Activated CD4-positive, alpha-beta T cell treated with anti-CD3 and anti-CD28 coated beads for 36 hours (primary cell): ENCODE results near the gene ARGLU1. TPM values are rescaled to one million over a fixed set of nuclear protein-coding genes. Genes with fewer than 3 reads are reported as not detected.
"Not testable (repeated sequence)": the region's sequence is repeated elsewhere in the genome, so short reads cannot be mapped to it uniquely, and the experiment has no call there.

ENCODE experiments used
- ATAC-seq: fragments of 200-7000 bp; cut with Tn5 transposase; one replicate; pipeline ENCODE4 v1.10.0; 2021; ENCODE audit warnings: mild to moderate bottlenecking, moderate library complexity
- CTCF ChIA-PET: fragments of 350-600 bp; sonication (Branson Sonifier 250); formaldehyde crosslinking; loops from one replicate; lab custom pipeline; 2021; ENCODE audit warnings: antibody characterized with exemption; lab: Charles Lee
- POLR2A ChIA-PET: fragments of 350-600 bp; sonication (Branson Sonifier 250); formaldehyde crosslinking; loops from one replicate; lab custom pipeline; 2021; ENCODE audit warnings: antibody characterized with exemption, inconsistent platforms; lab: Charles Lee
- DNase-seq: peaks from one replicate; pipeline ENCODE4 v3.0.0-alpha.2; 2020
- H3K27ac Mint-ChIP-seq: one replicate; pipeline ENCODE4 v1.8.0; 2021; ENCODE audit warnings: mixed read lengths
- H3K27me3 Mint-ChIP-seq: one replicate; pipeline ENCODE4 v1.8.0; 2021; ENCODE audit warnings: mixed read lengths
- H3K36me3 Mint-ChIP-seq: one replicate; pipeline ENCODE4 v1.8.0; 2021; ENCODE audit warnings: low read depth, mixed read lengths
- H3K4me1 Mint-ChIP-seq: one replicate; pipeline ENCODE4 v1.8.0; 2021; ENCODE audit warnings: mixed read lengths
- H3K4me3 Mint-ChIP-seq: one replicate; pipeline ENCODE4 v1.8.0; 2021; ENCODE audit warnings: mild to moderate bottlenecking, moderate library complexity, mixed read lengths
- H3K9me3 Mint-ChIP-seq: one replicate; pipeline ENCODE4 v1.8.0; 2021; ENCODE audit warnings: low read depth, mixed read lengths
- intact Hi-C, 2 experiments: fragments of 100-400 bp; cut with DNase I in 1 of 2; cut with micrococcal nuclease in 1 of 2; formaldehyde crosslinking; loops; one replicate each; pipeline versions ENCODE4 v1.14.2 to v1.15.1; 2022 to 2024; cut with DNase I, micrococcal nuclease
- total RNA-seq, 2 experiments: library from RNA; stranded (reverse); gene quantifications; one replicate each; pipeline ENCODE4 v1.2.3, GENCODE V29; 2021

ARGLU1 gene
- total RNA-seq: 10 to 100 TPM; 68.8 to 94.2 TPM

DNA sequence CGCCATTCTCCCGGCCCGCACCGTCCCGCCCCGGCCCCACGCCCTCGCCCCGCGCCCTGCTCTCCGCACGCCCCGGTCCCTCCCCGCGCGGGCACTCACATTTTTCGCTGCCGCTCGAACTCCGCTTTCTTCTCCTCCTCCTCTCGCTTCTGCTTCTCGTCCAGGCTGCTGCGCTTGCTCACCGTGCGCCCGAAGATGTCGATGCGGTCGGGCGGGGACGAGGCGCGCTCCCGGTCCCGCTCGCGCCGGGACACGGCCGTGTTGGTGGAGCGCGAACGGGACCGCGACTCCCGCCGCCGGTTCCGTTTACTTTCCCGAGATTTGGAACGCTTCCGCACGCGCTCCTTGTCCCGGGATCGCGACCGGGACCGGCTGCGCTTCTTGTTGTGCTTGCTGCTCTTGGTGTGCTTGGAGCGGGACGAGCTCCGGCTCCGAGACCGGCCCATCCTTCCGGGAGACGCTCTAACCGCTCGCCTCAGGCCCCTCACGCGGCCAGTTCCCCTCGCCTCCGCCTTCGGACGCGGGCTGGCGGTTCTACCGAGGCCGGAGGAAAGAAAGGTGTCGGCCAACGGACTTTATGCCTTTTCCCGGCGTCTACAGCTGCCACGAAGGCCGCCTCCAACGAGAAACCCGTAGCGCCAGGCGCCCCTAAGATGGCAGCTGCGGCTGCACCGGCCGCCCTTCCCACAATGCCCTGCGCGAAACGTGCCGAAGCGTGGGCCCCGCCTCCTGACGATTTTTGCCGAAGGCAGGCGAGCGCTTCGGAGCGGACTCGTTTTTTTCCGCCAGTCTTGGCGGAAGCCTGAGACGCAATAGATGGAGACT lies at the start of gene ARGLU1:
Gene ARGLU1 (minus strand): TSS at position 664 of the 825 bp plus-strand sequence. CDS start 218 bp downstream, at position 446.
- ChIA-PET CTCF (interaction anchor here (1.2 to 5.3 kb wide), 2 partner anchors 25 to 32 kb away, joined by 4 to 36 read pairs; partner anchors contain the start of gene EFNB2), POLR2A (no interaction called here)
- H3K9me3 Mint-ChIP-seq: no peaks in the 10 kb centered on the region
- H3K4me3 Mint-ChIP-seq: peak within 1 kb of the TSS; percentile 97
- no peaks in the 10 kb centered on the region for H3K27me3 Mint-ChIP-seq
- ATAC-seq: peak; percentile 88
- H3K4me1 Mint-ChIP-seq: peaks cover 39% of the 10 kb centered on the region
- peak; percentile 97 for DNase-seq
- intact Hi-C loops: loop anchor here (1.0 to 5.0 kb wide), 3 partner anchors 32 to 1650 kb away; partner anchors contain the start of genes EFNB2 (in 2 of the 2), ABHD13 (in 1 of the 2) and LIG4 (in 1 of the 2)
- peak within 1 kb of the TSS; percentile 92 for H3K27ac Mint-ChIP-seq
- peaks cover 23% of the 10 kb centered on the region for H3K36me3 Mint-ChIP-seq

- H3K4me1 Mint-ChIP-seq: no peaks in the 10 kb centered on the region
- no peaks in the 10 kb centered on the region for H3K36me3 Mint-ChIP-seq
- DNase-seq (no peak), ATAC-seq (no peak)
- H3K27me3 Mint-ChIP-seq: peaks cover 9% of the 10 kb centered on the region
- H3K27ac Mint-ChIP-seq: no peak overlapping the region
- ChIA-PET CTCF (interaction anchor here (1.3 kb wide), 1 partner anchor 11 kb away, joined by 3 read pairs; no protein-coding TSS in a partner anchor), POLR2A (no interaction called here)
- intact Hi-C loops: no loop called here
- H3K4me3 Mint-ChIP-seq: no peak overlapping the region
- no peaks in the 10 kb centered on the region for H3K9me3 Mint-ChIP-seq
These were observed 49.6 kb upstream of the ARGLU1 start for GRCh38 chr13:106617561-106617960.

DNA sequence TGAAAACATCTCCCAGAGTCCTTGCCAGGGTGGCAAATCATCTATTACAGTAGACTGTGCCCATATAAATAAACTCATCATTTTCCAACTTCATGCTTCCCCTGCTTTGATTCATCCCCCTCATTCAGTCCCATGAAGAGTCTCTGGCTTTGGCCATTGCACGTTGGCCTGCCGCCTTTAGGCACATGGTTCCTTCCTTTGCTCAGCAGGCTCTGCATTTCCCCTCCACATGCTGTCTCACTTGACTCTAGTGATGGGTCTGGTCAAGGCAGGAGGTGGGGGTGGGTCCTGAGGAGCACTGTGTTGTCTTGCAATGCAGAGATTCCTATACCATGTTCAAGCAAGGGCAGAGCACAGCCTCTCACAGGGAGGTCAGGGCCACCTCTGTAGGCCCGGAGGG lies 48.8 kb upstream of the ARGLU1 start:
- POLR2A ChIA-PET: no interaction called here
- no peak for DNase-seq
- no peaks in the 10 kb centered on the region for H3K9me3 Mint-ChIP-seq
- no peaks in the 10 kb centered on the region for H3K4me1 Mint-ChIP-seq
- intact Hi-C loops: no loop called here
- H3K27ac Mint-ChIP-seq: no peak overlapping the region
- no peak overlapping the region for H3K4me3 Mint-ChIP-seq
- CTCF ChIA-PET: no interaction called here
- H3K27me3 Mint-ChIP-seq: peaks cover 9% of the 10 kb centered on the region
- no peak for ATAC-seq
- no peaks in the 10 kb centered on the region for H3K36me3 Mint-ChIP-seq

- POLR2A ChIA-PET: no interaction called here
- Mint-ChIP-seq H3K36me3 (no peaks in the 10 kb centered on the region), H3K9me3 (no peaks in the 10 kb centered on the region), H3K27ac (no peak overlapping the region), H3K4me3 (no peak overlapping the region), H3K4me1 (no peaks in the 10 kb centered on the region), H3K27me3 (peaks cover 9% of the 10 kb centered on the region)
- intact Hi-C loops: no loop called here
- no peak for ATAC-seq
- DNase-seq: no peak
- CTCF ChIA-PET: no interaction called here
These were observed 46.9 kb upstream of the ARGLU1 start for GRCh38 chr13:106614874-106615273.

GRCh38 chr13:106612688-106613087 lies 44.8 kb upstream of the ARGLU1 start:
- Mint-ChIP-seq H3K27me3 (peaks cover 17% of the 10 kb centered on the region), H3K4me1 (no peaks in the 10 kb centered on the region), H3K27ac (no peak overlapping the region), H3K9me3 (no peaks in the 10 kb centered on the region), H3K4me3 (no peak overlapping the region), H3K36me3 (no peaks in the 10 kb centered on the region)
- intact Hi-C loops: no loop called here
- ChIA-PET CTCF (interaction anchor here (0.6 kb wide), 1 partner anchor 11 kb away, joined by 3 read pairs; no protein-coding TSS in a partner anchor), POLR2A (no interaction called here)
- DNase-seq (no peak), ATAC-seq (no peak)

- Mint-ChIP-seq H3K4me3 (no peak overlapping the region), H3K27ac (no peak overlapping the region), H3K27me3 (peaks cover 24% of the 10 kb centered on the region), H3K4me1 (no peaks in the 10 kb centered on the region), H3K36me3 (no peaks in the 10 kb centered on the region), H3K9me3 (peaks cover 2% of the 10 kb centered on the region)
- ATAC-seq: no peak
- DNase-seq: no peak
- POLR2A ChIA-PET: no interaction called here
- CTCF ChIA-PET: interaction anchor here (0.8 kb wide), 1 partner anchor 10 kb away, joined by 3 read pairs; no protein-coding TSS in a partner anchor
- intact Hi-C loops: no loop called here
These were observed 42.5 kb upstream of the ARGLU1 start for GRCh38 chr13:106610486-106610885.

DNA sequence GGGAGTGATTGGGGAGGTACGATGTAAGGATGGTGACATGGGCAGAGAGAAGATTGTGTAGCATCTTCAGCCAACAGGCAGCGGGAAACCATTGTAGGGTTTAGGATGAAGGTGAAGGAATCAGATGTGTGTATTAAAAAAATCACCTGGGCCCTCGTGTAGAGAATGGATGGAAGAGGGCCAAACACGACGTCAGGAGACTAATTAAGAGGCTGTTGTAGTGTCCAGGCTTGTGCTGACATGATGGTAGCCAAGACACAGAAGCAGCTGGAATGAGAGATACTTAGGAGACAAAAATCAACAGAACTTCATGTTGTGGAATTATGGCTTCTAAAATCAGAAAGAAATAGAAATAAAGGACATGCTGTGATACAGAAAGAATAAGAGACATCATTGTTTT lies 41.2 kb upstream of the ARGLU1 start:
- DNase-seq (no peak), ATAC-seq (no peak)
- POLR2A ChIA-PET: no interaction called here
- intact Hi-C loops: no loop called here
- Mint-ChIP-seq H3K27me3 (peaks cover 25% of the 10 kb centered on the region), H3K4me3 (no peak overlapping the region), H3K9me3 (peaks cover 2% of the 10 kb centered on the region), H3K36me3 (no peaks in the 10 kb centered on the region), H3K27ac (no peak overlapping the region), H3K4me1 (no peaks in the 10 kb centered on the region)
- CTCF ChIA-PET: interaction anchor here (1.1 to 1.2 kb wide), 2 partner anchors 11 to 14 kb away, joined by 3 to 6 read pairs; no protein-coding TSS in a partner anchor

- intact Hi-C loops: no loop called here
- ChIA-PET POLR2A (no interaction called here), CTCF (interaction anchor here (1.3 kb wide), 1 partner anchor 18 kb away, joined by 3 read pairs; no protein-coding TSS in a partner anchor)
- Mint-ChIP-seq H3K4me3 (no peak overlapping the region), H3K27ac (no peak overlapping the region), H3K36me3 (no peaks in the 10 kb centered on the region), H3K4me1 (peaks cover 11% of the 10 kb centered on the region), H3K27me3 (peaks cover 9% of the 10 kb centered on the region), H3K9me3 (peaks cover 2% of the 10 kb centered on the region)
- no peak for ATAC-seq
- DNase-seq: no peak
These were observed 35.6 kb upstream of the ARGLU1 start for GRCh38 chr13:106603546-106603945.

- H3K27me3 Mint-ChIP-seq: peaks cover 6% of the 10 kb centered on the region
- CTCF ChIA-PET: interaction anchor here (1.3 kb wide), 1 partner anchor 19 kb away, joined by 3 read pairs; no protein-coding TSS in a partner anchor
- intact Hi-C loops: no loop called here
These were observed 34.2 kb upstream of the ARGLU1 start for GRCh38 chr13:106602178-106602577.

DNA sequence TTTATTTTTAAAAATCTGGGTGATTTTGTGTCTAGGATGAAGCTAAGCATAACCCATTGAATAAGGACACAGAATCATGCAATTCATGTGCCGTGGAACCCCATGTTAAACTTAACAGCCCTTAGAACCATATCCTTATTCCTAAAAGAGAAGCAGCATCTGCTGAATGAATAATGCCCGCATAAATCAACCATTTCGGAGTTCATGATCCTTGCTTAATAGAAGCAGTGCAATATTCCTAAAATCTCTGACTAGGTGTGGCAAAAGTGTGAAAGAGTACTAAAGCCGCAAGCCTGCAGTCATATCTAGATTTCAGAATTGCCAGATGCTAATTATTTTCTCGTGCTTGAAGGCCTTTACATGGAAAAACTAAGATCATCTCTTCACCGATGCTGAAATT lies 33.6 kb upstream of the ARGLU1 start:
- Mint-ChIP-seq H3K27ac (no peak overlapping the region), H3K9me3 (peaks cover 2% of the 10 kb centered on the region), H3K36me3 (no peaks in the 10 kb centered on the region), H3K4me1 (peaks cover 11% of the 10 kb centered on the region), H3K27me3 (peaks cover 6% of the 10 kb centered on the region), H3K4me3 (no peak overlapping the region)
- POLR2A ChIA-PET: no interaction called here
- intact Hi-C loops: no loop called here
- DNase-seq (no peak), ATAC-seq (no peak)
- CTCF ChIA-PET: interaction anchor here (1.3 kb wide), 1 partner anchor 66 kb away, joined by 4 read pairs; the partner anchor contains the start of gene EFNB2

More at GRCh38 chr13:106602178-106602577, 34.2 kb upstream of the ARGLU1 start:
- H3K36me3 Mint-ChIP-seq: no peaks in the 10 kb centered on the region
- ATAC-seq (no peak), DNase-seq (no peak)
- H3K27ac Mint-ChIP-seq: no peak overlapping the region
- peaks cover 2% of the 10 kb centered on the region for H3K9me3 Mint-ChIP-seq
- POLR2A ChIA-PET: no interaction called here
- H3K4me3 Mint-ChIP-seq: no peak overlapping the region
- peaks cover 11% of the 10 kb centered on the region for H3K4me1 Mint-ChIP-seq

GRCh38 chr13:106600798-106601135 lies 32.8 kb upstream of the ARGLU1 start:
- H3K27me3 Mint-ChIP-seq, H3K9me3 Mint-ChIP-seq, ATAC-seq, DNase-seq, intact Hi-C loops, POLR2A ChIA-PET, H3K4me3 Mint-ChIP-seq, H3K27ac Mint-ChIP-seq, H3K36me3 Mint-ChIP-seq: not testable (repeated sequence)
- peaks cover 11% of the 10 kb centered on the region for H3K4me1 Mint-ChIP-seq
- CTCF ChIA-PET: interaction anchor here (1.3 kb wide), 1 partner anchor 65 kb away, joined by 4 read pairs; the partner anchor contains the start of gene EFNB2
